HT1080 (cell line): ENCODE data around the gene ARHGAP10. TPM values are rescaled to one million over a fixed set of nuclear protein-coding genes. Genes with fewer than 3 reads are reported as not detected.

Source experiments
- DNase-seq: peaks from one replicate; pipeline ENCODE4 v3.0.0-alpha.2; 2015; ENCODE audit warnings: low read depth
- total RNA-seq: library from RNA; depleted of rRNA; stranded (reverse); fragments of >200 nt; shearing (Covaris generic); gene quantifications from 2 replicates; pipeline ENCODE4 v1.2.3, GENCODE V29; 2014

The ARHGAP10 gene
- total RNA-seq, 1 experiment from 2014 or later = 19.1 TPM

DNA sequence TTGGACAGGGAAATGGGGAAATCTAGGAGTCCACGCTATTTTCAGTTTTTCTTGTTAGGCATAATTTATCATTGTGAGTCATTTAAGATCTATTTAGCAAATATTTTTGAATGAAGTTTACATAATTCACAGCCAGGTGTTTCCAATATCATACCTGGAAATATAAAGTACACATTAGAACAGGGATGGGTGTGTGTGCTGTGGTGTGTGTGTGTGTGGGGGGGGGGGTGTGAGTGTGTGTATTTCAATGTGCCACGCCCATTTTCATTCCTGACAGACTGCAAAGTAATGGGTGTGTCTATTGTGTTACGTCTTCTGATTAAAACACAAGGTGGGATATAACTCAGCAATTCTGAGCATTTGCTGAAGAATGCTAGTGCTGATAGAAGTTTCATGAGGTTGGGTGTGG, 33.2 kb downstream of the ARHGAP10 start:
- no peak for DNase-seq

DNA sequence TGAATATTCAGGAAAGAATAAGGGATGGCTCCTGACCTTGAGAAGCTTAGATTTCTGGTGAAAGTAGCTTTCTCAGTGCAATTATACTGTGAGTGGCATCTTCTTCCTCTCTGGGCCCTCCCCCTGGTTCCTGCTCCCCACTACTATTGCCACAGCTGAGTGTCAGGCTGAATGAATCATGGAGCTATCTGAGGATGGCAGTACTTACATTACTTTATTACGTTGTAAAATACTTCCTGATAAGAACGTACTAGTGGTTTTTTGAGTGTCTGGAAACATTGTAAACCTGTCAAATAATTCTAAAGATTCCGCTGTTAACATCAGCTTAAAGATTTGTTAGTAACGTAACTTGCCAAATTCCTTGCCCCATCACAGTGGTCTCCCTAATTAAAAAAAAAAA, 36.2 kb downstream of the ARHGAP10 start:
- DNase-seq = peak; percentile 77

DNA sequence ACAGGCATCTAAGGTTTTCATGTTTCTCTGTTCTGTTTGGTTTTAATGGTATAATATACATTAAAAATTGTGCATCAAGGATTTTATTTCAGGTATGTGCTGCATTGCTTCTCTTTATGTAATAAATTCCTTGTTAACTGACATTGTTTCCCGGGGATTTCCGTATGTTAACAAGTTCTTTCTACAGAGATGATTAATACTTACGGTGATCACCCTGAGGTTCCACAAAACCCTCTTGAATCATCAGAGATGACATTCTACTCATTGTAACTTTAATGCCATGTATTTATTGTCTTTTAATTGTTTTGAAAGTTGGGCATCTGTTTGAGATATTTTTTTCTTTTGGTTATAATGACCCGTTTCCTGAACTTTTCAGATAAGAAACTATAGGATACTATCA, 37.5 kb downstream of the ARHGAP10 start:
- no peak for DNase-seq

- no peak for DNase-seq
Measured at GRCh38 chr4:147770831-147771230, 38.9 kb downstream of the ARHGAP10 start.

- DNase-seq = no peak
Measured at GRCh38 chr4:147772056-147772455, 40.2 kb downstream of the ARHGAP10 start.

- DNase-seq = peak; percentile 80
Measured at GRCh38 chr4:147772459-147772969, 40.6 kb downstream of the ARHGAP10 start.

DNA sequence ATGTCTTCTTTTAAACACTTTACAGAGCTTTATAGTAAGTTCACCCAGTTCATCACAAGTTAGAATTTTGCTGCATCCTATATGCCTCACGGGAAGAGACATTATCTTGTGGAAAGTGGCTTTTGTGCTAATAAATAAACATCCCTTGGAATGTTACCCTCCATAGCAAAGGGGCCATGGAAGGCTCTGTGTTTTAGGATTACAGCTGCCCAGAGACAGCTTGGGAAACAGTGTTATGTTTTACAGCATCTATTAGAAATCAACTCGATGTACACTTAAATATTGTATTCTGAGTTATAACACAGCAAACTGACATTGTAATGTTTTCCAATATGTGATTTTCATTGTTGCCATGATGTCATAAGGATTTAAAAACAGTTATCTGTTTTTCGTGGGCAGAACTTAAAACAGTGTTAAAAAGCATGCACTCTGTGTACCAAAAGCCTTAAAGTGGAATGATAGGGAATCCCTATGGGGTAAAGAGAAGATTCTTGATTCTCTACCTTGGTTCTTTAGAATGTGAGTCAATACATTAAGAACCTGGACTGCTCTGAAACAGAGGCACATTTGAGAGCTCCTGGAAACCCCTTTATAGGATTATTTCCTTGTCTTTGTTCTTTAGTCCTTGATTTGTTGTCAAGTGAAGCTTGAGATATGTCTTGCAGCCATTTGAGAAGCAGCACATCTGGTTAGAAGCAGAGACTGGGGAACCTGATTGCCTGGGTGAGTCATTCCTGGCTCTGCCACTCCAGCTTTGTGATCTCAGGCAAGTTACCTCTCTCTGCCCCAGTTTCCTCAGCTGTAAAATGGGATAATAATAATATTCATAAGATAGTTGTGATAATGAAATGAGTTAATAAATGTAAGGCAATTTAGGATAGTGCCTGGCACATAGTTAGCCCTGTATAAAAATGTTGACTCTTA, 41.6 kb downstream of the ARHGAP10 start:
- peak; percentile 53 for DNase-seq

GRCh38 chr4:147776716-147777115, 44.8 kb downstream of the ARHGAP10 start:
- DNase-seq = no peak

- peak; percentile 62 for DNase-seq
Measured at GRCh38 chr4:147777456-147778091, 45.7 kb downstream of the ARHGAP10 start.

DNA sequence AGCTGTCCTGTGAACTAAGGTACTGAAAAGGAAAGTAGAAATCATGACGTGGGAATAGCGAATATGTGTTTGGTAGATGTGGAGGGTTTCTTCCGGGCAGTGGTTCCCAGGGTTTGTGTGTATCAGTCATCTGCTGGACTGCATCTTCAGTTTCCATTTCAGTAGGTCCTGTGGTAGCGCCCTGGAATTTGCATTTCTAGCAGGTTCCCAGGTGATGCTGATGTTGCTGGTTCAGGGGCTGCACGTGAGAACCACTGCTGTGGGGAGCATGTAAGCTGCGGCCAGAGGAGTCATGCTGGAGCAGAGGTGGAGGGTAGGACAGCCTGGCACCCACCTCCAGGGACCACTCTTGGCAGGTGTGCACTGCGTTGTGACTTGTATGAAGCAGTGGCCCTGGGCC, 47.1 kb downstream of the ARHGAP10 start:
- DNase-seq = no peak

DNA sequence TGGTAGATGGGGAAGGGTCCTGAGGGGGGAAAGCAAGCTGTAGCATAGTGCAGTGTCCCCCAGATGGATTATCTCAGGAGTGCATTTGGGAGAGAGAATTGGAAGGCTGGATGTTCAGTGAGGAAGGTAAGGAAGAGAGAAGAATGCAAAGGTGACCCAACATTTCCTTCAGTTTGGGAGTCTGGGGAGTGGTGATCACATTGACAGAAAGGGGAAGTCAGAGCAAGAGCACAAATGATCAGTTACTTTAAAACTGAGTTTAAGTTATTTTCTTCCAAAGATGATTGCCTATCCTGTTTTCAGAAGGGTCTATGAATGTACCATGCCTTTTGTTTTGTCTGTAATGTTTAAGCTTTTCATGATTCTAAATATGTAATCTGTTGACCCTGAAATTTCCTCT, 47.6 kb downstream of the ARHGAP10 start:
- DNase-seq = no peak

DNA sequence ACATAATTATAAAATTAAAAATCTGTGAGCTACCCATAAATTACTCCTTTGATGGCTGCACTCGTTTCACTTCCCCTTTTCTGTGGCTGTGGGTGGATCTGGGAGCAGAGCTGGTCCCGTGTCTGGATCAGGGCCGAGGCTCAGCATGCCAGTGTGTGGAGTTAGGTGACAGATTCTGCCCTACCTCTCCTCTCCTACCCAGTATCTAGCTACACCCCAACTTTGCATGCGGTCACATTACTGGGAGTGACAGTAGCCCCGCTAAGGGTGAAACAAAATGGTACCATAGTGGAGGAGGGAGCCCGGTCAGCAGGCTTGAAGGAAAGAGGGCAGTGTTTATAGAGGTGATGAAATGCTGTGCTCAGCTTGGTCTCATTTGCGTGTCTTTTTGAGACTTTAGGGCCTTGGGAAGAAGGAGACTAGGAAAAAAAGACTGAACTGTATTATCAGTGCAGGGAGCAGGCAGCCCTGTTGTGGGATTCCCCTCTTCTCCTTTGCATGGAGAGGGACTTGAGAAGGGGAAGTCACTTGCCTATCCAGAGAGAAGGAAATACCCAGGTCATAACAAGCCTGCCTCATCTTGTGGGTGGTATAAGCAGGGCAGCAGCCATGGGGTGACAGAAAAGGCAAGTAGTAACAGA, 48.4 kb downstream of the ARHGAP10 start:
- DNase-seq = no peak

DNA sequence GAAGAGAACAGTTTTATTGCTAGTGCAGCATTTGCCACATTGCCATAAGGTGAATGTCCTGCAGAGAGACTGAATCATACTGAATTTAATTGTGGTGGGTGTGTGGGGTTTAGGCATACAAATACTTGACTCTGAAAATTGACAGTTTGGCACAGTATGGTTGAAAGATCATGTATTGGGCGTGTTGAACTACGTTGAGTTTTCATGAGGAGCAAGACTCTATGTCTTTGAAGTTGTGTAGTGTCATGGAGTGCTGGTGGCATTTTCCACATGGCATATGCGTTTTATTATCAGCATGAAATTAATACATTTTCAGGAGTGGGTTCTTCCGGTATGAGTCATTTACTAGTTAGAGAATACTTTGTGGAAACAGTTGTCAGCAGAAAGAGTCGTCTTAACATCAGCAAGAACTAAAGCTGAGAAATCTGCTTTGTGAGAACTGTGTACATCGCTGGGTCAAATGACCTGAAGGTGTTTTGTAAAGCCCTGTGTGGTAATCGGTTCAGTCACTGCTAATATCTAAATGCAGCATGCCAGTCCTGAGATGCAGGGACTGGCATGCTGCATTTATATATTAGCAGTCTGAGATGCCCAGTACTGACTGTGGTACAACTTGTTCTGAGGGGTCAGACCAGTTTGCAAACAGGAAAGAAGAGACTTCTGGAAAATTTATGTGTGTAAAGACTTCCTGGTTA, 50.3 kb downstream of the ARHGAP10 start:
- DNase-seq = peak; percentile 41

- no peak for DNase-seq
Measured at GRCh38 chr4:147785129-147785528, 53.2 kb downstream of the ARHGAP10 start.

DNA sequence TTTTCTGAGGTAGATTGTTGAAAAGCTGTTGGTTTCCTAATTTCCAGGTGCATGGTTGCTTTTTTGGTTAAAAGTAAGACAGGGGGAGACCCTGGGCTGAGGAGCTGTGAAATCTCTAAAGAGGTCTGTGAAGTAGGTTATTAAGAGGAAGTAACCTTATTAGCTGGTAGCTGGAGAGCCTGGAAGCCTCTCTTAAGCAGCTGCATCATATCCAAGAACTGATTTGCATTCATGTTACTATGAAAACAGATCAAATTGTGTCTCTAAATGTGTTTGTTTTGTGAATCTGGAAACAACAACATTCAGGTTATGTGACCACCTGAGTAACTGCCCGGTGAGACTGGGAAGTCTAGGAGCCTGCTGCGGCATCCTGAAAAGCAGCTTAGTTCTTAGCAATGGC, 54.1 kb downstream of the ARHGAP10 start:
- no peak for DNase-seq

- DNase-seq = no peak
Measured at GRCh38 chr4:147786531-147786930, 54.6 kb downstream of the ARHGAP10 start.

DNA sequence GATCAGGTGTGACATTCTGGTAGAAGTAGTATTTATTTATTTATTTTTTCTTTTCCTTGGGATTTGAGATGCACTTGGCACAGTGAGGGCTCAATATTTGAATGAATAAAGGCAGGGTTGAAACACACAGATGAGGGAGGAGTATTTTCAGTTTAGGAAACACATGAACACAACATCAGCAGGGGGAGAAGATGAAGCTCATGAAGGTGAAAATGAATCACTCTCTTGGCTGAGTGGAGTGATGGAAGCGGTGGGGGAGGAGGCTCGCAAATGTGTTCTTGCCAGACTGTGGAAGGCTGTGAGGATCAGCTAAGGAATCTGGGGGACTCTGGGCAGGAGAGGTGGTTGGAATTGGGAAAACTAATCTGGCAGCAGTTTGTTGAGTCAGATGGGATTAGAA, 55.3 kb downstream of the ARHGAP10 start:
- peak; percentile 52 for DNase-seq

DNA sequence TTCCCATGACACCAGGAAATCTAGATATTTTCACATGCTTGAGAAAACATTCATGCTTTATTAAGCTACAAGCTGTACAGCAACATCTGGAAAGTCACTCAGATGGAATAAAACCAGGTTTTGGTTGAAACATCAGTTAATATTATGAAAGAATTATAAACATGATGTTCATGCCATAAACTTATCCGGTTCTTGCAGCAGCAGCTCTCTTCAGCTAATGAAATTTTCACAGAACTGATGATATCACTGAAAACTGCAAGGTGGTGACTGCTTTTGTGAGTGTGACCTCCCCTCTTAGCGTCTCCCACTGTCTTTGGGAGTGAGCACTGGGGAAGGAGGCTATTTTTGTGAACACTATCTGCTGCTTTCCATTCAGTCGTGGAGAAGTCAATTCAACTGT, 56.9 kb downstream of the ARHGAP10 start:
- DNase-seq = no peak

- DNase-seq = no peak
Measured at GRCh38 chr4:147789596-147789995, 57.7 kb downstream of the ARHGAP10 start.

DNA sequence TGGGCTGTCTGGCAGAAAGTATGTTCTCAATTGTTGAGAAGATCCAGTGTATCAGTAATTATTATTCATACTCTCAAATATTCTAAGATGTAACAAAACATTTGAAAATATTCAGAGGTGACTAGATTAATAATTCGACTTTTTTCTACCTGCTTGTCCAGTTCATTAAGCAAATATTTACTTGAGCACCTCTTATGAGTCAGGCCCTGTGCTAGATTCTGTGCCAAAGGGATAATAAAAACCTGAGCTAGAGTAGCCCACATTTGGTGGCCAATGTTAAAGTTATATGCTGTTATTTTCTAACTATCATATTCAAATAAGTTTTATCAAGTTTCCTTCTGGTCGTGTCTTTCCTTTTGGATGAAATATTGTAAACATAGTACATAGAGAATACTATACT, 58.5 kb downstream of the ARHGAP10 start:
- no peak for DNase-seq

DNA sequence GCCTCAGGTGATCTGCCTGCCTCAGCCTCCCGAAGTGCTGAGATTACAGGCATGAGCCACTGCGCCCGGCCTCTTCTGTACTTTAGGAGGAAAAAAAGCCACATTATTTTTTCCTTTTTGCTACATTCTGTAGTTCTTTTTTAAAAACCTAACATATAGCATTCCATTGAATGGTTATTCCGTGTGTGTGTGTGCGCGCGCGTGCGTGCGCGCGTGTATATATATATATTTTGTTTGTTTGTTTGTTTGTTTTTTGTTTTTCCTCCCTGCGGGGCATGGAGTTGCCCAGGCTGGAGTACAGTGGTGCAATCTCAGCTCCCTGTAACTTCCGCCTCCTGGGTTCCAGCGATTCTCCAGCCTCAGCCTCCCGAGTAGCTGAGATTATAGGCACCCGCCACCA, 59.5 kb downstream of the ARHGAP10 start:
- no peak for DNase-seq
